SU-DHL-6 (cell line): ENCODE data around the gene PLN.

Experiments used
- CTCF ChIP-seq: fragments of 200-600 bp; sonication (generic); IDR thresholded peaks from one replicate; pipeline ENCODE4 v1.5.1; 2017; ENCODE audit warnings: antibody characterized with exemption, mild to moderate bottlenecking, low read length, moderate library complexity; ENCODE audit not compliant: insufficient read depth, poor library complexity, severe bottlenecking
- EZH2phosphoT487 ChIP-seq: fragments of 200-600 bp; sonication (generic), shearing (Covaris generic); conservative IDR thresholded peaks from 2 replicates; pipeline ENCODE4 v1.6.1; 2018; ENCODE audit warnings: mild to moderate bottlenecking, antibody characterized with exemption, low read length, moderate library complexity, mixed read lengths

GRCh38 chr6:118546880-118547218 is 1.2 kb upstream of the PLN start:
- TF ChIP-seq CTCF (no peak), EZH2phosphoT487 (no peak)
